ENCODE data around the gene COMMD8. TPM values are rescaled to one million over a fixed set of nuclear protein-coding genes. Genes with fewer than 3 reads are reported as not detected.

The COMMD8 gene
- total and polyA plus RNA-seq, 4 donors: 3.6 to 17.5 (median 9.0) TPM

DNA sequence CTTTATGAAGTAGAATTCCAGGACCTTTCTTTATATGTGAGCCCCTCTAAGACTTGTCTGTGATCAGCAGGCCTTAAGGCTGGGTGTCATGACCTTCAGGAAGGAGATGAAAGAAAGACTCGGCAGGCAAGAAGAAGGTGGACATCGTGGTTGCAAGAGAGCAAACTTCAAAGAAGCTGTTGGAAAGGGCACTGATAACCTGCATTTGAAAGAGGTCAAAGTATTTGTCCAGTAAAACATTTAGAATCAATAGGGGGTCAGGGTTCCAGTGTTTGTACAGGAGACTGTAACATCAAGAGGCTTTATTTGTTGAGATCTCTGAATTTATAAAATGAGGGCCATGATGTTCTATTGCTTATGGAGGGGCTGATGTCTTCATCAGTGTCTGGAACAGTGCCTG, 44.2 kb downstream of the COMMD8 start:
- 24% methylated on average over 2 of the region's 2 CpGs for WGBS

DNA sequence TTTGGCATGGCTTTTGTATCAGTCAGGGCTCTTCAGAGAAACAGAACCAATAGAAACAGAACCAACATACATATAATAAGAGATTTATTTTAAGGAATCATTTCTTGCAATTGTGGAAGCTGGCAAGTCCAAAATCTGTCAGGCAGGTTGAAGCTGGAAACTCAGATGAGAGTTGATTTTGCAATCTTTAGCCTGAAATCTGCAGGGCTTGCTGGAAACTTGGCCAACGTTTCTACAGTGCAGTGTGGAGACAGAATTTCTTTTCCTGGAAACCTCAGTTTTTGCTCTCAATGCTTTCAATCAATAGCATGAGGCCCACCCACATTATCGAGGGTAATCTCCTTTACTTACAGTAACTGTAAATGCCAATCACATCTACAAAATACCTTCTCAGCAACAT, 45.4 kb downstream of the COMMD8 start:
- no peaks in the 10 kb centered on the region for H3K9me3 ChIP-seq (ENCODE audit: control insufficient read depth in 4 of 4, low read length in 3 of 4)
- no peak for DNase-seq (ENCODE audit: low spot score)
- no peaks in the 10 kb centered on the region for H3K36me3 ChIP-seq (ENCODE audit: control insufficient read depth in 4 of 4, insufficient read depth in 3 of 4, low read depth in 1 of 4, low read length in 3 of 4)
- H3K4me3 ChIP-seq (ENCODE audit: low read depth in 1 of 3, low read length in 3 of 3): no peak overlapping the region
- H3K27ac ChIP-seq (ENCODE audit: low read depth in 1 of 2, low read length in 2 of 2): no peak overlapping the region
- no peaks in the 10 kb centered on the region for H3K4me1 ChIP-seq (ENCODE audit: control insufficient read depth in 4 of 4, insufficient read depth in 4 of 4, low read length in 3 of 4)
- peaks cover 0 to 3% (median 0%) of the 10 kb centered on the region in 4 donors for H3K27me3 ChIP-seq (ENCODE audit: control insufficient read depth in 4 of 4, insufficient read depth in 4 of 4, low read length in 3 of 4)
- TF ChIP-seq, protein P1, sequence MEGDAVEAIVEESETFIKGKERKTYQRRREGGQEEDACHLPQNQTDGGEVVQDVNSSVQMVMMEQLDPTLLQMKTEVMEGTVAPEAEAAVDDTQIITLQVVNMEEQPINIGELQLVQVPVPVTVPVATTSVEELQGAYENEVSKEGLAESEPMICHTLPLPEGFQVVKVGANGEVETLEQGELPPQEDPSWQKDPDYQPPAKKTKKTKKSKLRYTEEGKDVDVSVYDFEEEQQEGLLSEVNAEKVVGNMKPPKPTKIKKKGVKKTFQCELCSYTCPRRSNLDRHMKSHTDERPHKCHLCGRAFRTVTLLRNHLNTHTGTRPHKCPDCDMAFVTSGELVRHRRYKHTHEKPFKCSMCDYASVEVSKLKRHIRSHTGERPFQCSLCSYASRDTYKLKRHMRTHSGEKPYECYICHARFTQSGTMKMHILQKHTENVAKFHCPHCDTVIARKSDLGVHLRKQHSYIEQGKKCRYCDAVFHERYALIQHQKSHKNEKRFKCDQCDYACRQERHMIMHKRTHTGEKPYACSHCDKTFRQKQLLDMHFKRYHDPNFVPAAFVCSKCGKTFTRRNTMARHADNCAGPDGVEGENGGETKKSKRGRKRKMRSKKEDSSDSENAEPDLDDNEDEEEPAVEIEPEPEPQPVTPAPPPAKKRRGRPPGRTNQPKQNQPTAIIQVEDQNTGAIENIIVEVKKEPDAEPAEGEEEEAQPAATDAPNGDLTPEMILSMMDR (IDR thresholded peaks at IDR 0.05; ENCODE audit: low read depth, low read length, missing input control): no peak
- no peak for TF ChIP-seq YY1 (IDR thresholded peaks at IDR 0.05)
- TF ChIP-seq HNF4A (conservative IDR thresholded peaks at IDR 0.05): peak in 1 of 2 donors; percentile 36
- TF ChIP-seq GABPA (IDR thresholded peaks at IDR 0.05 in 1 of 2, conservative IDR thresholded peaks at IDR 0.05 in 1 of 2): no peak
- TF ChIP-seq FOXA1 (IDR thresholded peaks at IDR 0.05): no peak
- no peak for TF ChIP-seq NR2F2 (IDR thresholded peaks at IDR 0.05)
- no peak for TF ChIP-seq FOXA2 (IDR thresholded peaks at IDR 0.05)
- TF ChIP-seq, protein P2, sequence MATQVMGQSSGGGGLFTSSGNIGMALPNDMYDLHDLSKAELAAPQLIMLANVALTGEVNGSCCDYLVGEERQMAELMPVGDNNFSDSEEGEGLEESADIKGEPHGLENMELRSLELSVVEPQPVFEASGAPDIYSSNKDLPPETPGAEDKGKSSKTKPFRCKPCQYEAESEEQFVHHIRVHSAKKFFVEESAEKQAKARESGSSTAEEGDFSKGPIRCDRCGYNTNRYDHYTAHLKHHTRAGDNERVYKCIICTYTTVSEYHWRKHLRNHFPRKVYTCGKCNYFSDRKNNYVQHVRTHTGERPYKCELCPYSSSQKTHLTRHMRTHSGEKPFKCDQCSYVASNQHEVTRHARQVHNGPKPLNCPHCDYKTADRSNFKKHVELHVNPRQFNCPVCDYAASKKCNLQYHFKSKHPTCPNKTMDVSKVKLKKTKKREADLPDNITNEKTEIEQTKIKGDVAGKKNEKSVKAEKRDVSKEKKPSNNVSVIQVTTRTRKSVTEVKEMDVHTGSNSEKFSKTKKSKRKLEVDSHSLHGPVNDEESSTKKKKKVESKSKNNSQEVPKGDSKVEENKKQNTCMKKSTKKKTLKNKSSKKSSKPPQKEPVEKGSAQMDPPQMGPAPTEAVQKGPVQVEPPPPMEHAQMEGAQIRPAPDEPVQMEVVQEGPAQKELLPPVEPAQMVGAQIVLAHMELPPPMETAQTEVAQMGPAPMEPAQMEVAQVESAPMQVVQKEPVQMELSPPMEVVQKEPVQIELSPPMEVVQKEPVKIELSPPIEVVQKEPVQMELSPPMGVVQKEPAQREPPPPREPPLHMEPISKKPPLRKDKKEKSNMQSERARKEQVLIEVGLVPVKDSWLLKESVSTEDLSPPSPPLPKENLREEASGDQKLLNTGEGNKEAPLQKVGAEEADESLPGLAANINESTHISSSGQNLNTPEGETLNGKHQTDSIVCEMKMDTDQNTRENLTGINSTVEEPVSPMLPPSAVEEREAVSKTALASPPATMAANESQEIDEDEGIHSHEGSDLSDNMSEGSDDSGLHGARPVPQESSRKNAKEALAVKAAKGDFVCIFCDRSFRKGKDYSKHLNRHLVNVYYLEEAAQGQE (IDR thresholded peaks at IDR 0.05): no peak
- no peak overlapping the region for H3K9ac ChIP-seq (ENCODE audit: low read depth in 1 of 2, low read length in 2 of 2)
- 30% methylated on average over 2 of the region's 2 CpGs for WGBS

More for the DNA sequence above, 44.2 kb downstream of the COMMD8 start:
- no peaks in the 10 kb centered on the region for H3K36me3 ChIP-seq (ENCODE audit: control insufficient read depth in 4 of 4, insufficient read depth in 3 of 4, low read depth in 1 of 4, low read length in 3 of 4)
- H3K9ac ChIP-seq (ENCODE audit: low read depth in 1 of 2, low read length in 2 of 2): no peak overlapping the region
- peaks cover 0 to 3% (median 0%) of the 10 kb centered on the region in 4 donors for H3K27me3 ChIP-seq (ENCODE audit: control insufficient read depth in 4 of 4, insufficient read depth in 4 of 4, low read length in 3 of 4)
- no peaks in the 10 kb centered on the region for H3K4me1 ChIP-seq (ENCODE audit: control insufficient read depth in 4 of 4, insufficient read depth in 4 of 4, low read length in 3 of 4)
- H3K9me3 ChIP-seq (ENCODE audit: control insufficient read depth in 4 of 4, low read length in 3 of 4): no peaks in the 10 kb centered on the region
- peak in 1 of 2 donors; percentile 56 for TF ChIP-seq HNF4A (conservative IDR thresholded peaks at IDR 0.05)
- TF ChIP-seq NR2F2 (IDR thresholded peaks at IDR 0.05): no peak
- H3K4me3 ChIP-seq (ENCODE audit: low read depth in 1 of 3, low read length in 3 of 3): no peak overlapping the region
- no peak overlapping the region for H3K27ac ChIP-seq (ENCODE audit: low read depth in 1 of 2, low read length in 2 of 2)
- DNase-seq (ENCODE audit: low spot score): no peak

DNA sequence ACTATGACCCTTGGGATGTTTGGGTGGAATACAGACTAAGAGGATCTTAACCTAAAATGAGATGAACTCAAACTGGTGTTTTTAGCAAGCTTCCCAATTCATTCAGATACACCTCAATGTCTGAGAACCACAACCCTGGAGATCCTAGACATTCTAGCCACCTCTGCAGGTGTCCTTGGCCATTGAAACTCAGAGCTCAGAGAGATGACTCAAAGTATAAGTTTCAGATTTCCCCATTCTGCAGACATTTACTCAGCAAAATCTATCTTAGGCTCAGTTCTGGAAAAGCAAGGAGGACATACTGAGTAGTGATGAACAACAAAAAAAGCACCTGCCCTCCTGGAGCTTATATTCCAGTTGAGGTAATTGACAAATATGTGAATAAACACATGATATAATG, 47.8 kb downstream of the COMMD8 start:
- DNase-seq (ENCODE audit: low spot score): no peak
- Histone ChIP-seq H3K9me3 (ENCODE audit: control insufficient read depth in 4 of 4, low read length in 3 of 4) (no peaks in the 10 kb centered on the region), H3K4me3 (ENCODE audit: low read depth in 1 of 3, low read length in 3 of 3) (no peak overlapping the region), H3K27ac (ENCODE audit: low read depth in 1 of 2, low read length in 2 of 2) (no peak overlapping the region), H3K27me3 (ENCODE audit: control insufficient read depth in 4 of 4, insufficient read depth in 4 of 4, low read length in 3 of 4) (no peaks in the 10 kb centered on the region), H3K36me3 (ENCODE audit: control insufficient read depth in 4 of 4, insufficient read depth in 3 of 4, low read depth in 1 of 4, low read length in 3 of 4) (no peaks in the 10 kb centered on the region), H3K9ac (ENCODE audit: low read depth in 1 of 2, low read length in 2 of 2) (no peak overlapping the region), H3K4me1 (ENCODE audit: control insufficient read depth in 4 of 4, insufficient read depth in 4 of 4, low read length in 3 of 4) (no peaks in the 10 kb centered on the region)
- no peak for TF ChIP-seq TAF1 (conservative IDR thresholded peaks at IDR 0.05)
- no peak for TF ChIP-seq JUND (IDR thresholded peaks at IDR 0.05)
- TF ChIP-seq HNF4G (IDR thresholded peaks at IDR 0.05): no peak
- no peak for TF ChIP-seq EGR1 (IDR thresholded peaks at IDR 0.05; ENCODE audit: low read depth in 2 of 2)

Data from liver (tissue), 9 donors.